Activated CD4-positive, alpha-beta memory T cell treated with anti-CD3 and anti-CD28 coated beads, Interleukin-2, amount 10 ng/mL, durations not matched to agents 7 days and 5 days (primary cell): Measurements from ENCODE around the gene TMEM69. TPM values are rescaled to one million over a fixed set of nuclear protein-coding genes. Genes with fewer than 3 reads are reported as not detected.
"Not testable (repeated sequence)": the region's sequence is repeated elsewhere in the genome, so short reads cannot be mapped to it uniquely, and the experiment has no call there.

ENCODE experiments used
- CTCF ChIA-PET: fragments of 350-600 bp; sonication (Branson Sonifier 250); formaldehyde crosslinking; loops from one replicate; lab custom pipeline; 2021; ENCODE audit warnings: antibody characterized with exemption, inconsistent platforms; lab: Charles Lee
- POLR2A ChIA-PET: fragments of 350-600 bp; sonication (Branson Sonifier 250); formaldehyde crosslinking; loops from one replicate; lab custom pipeline; 2021; ENCODE audit warnings: antibody characterized with exemption; lab: Charles Lee
- DNase-seq: peaks from one replicate; pipeline ENCODE4 v3.0.0-alpha.2; 2020
- H3K27ac Mint-ChIP-seq: one replicate; pipeline ENCODE4 v1.8.0; 2021; ENCODE audit warnings: mild to moderate bottlenecking, mixed read lengths
- H3K27me3 Mint-ChIP-seq: one replicate; pipeline ENCODE4 v1.8.0; 2021; ENCODE audit warnings: mixed read lengths
- H3K36me3 Mint-ChIP-seq: one replicate; pipeline ENCODE4 v1.8.0; 2021; ENCODE audit warnings: low read depth, mixed read lengths
- H3K4me1 Mint-ChIP-seq: one replicate; pipeline ENCODE4 v1.8.0; 2021; ENCODE audit warnings: mixed read lengths
- H3K4me3 Mint-ChIP-seq: one replicate; pipeline ENCODE4 v1.8.0; 2021; ENCODE audit warnings: mild to moderate bottlenecking, mixed read lengths
- H3K9me3 Mint-ChIP-seq: one replicate; pipeline ENCODE4 v1.8.0; 2021; ENCODE audit warnings: mixed read lengths
- total RNA-seq, 2 experiments: library from RNA; stranded (reverse); gene quantifications; one replicate each; pipeline ENCODE4 v1.2.3, GENCODE V29; 2021

Gene TMEM69
- total RNA-seq, 2 experiments from 2014 or later, result 19.2 to 22.6 TPM

DNA sequence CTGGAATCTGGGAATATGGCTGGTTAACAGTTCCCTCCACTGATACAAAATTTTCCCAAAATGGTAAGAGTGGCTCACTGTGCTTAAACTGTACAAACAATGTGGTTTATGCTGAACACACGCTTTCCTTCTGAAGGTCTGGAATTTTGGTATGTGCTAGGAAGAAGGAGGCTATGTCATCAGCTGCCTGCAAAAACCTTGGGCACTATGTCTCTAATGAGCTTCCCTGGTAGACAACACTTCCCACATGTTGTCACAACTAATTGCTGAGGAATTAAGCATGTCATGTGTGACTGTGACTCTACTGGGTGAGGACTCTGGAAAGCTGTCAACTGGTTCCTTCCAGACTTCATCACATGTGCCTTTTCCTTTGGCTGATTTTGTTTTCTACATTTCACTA lies 33.2 kb downstream of the TMEM69 start:
- Mint-ChIP-seq H3K4me3 (no peak overlapping the region), H3K9me3 (no peaks in the 10 kb centered on the region), H3K4me1 (no peaks in the 10 kb centered on the region), H3K27me3 (no peaks in the 10 kb centered on the region), H3K36me3 (peaks cover 4% of the 10 kb centered on the region), H3K27ac (no peak overlapping the region)
- ChIA-PET POLR2A (no interaction called here), CTCF (no interaction called here)
- DNase-seq, result no peak

GRCh38 chr1:45722809-45723208 lies 34.8 kb downstream of the TMEM69 start:
- Mint-ChIP-seq H3K4me3 (no peak overlapping the region), H3K4me1 (no peaks in the 10 kb centered on the region), H3K36me3 (no peaks in the 10 kb centered on the region), H3K27me3 (no peaks in the 10 kb centered on the region), H3K27ac (no peak overlapping the region), H3K9me3 (no peaks in the 10 kb centered on the region)
- no peak for DNase-seq
- POLR2A ChIA-PET, result no interaction called here
- CTCF ChIA-PET, result no interaction called here

DNA sequence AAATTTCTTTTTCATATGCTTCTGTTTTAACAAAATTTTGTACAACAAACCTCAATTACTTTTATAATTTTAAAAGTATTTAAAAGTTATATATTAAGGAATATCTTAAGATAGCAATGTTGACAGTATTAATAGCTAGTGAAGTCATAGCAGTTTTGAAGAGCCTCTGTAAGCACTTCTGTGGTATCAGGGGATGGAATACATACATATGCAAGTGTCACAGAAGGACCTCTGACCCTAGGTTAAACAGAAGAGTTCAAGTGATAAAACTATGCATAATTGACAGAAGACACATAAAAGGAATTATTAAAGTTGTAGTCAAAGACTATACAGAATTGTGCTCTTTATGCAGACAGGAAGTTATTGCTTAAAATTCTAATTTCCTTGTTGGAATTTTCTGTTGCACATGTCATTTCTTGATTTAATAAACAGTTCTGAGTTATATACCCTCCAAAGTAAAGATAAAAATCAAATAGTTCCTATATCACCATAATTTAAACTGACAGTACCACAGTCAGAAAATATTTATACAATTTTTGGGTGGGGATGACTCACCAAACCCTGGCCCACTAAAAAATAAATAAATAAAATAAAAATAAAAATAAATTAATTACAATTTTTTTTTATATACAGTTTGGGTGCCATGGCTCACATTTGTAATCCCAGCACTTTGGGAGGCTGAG lies 35.4 kb downstream of the TMEM69 start:
- Mint-ChIP-seq H3K36me3 (no peaks in the 10 kb centered on the region), H3K4me3 (no peak overlapping the region), H3K9me3 (no peaks in the 10 kb centered on the region), H3K4me1 (no peaks in the 10 kb centered on the region), H3K27ac (no peak overlapping the region), H3K27me3 (no peaks in the 10 kb centered on the region)
- ChIA-PET CTCF (no interaction called here), POLR2A (no interaction called here)
- DNase-seq, result no peak

DNA sequence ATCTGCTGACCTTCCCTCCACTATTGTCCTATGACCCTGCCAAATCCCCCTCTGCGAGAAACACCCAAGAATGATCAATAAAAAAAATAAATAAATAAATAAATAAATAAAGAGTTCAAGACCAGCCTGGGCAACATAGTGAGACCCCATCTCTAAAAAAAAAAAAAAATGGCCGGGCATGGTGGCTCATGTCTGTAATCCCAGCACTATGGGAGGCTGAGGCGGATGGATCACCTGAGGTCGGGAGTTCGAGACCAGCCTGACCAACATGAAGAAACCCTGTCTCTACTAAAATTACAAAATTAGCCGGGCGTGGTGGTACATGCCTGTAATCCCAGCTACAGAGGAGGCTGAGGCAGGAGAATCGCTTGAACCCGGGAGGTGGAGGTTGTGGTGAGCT lies 38.0 kb downstream of the TMEM69 start:
- H3K36me3 Mint-ChIP-seq, DNase-seq, CTCF ChIA-PET, H3K4me1 Mint-ChIP-seq, H3K27ac Mint-ChIP-seq, POLR2A ChIA-PET, H3K27me3 Mint-ChIP-seq, H3K9me3 Mint-ChIP-seq, H3K4me3 Mint-ChIP-seq: not testable (repeated sequence)

GRCh38 chr1:45730075-45730779 lies 42.2 kb downstream of the TMEM69 start:
- Mint-ChIP-seq H3K27me3 (no peaks in the 10 kb centered on the region), H3K9me3 (no peaks in the 10 kb centered on the region), H3K36me3 (no peaks in the 10 kb centered on the region), H3K4me1 (peaks cover 2% of the 10 kb centered on the region), H3K27ac (no peak overlapping the region), H3K4me3 (no peak overlapping the region)
- ChIA-PET POLR2A (interaction anchor here (0.6 kb wide), 1 partner anchor 66 kb away, joined by 4 read pairs; no protein-coding TSS in a partner anchor), CTCF (no interaction called here)
- DNase-seq, result no peak

DNA sequence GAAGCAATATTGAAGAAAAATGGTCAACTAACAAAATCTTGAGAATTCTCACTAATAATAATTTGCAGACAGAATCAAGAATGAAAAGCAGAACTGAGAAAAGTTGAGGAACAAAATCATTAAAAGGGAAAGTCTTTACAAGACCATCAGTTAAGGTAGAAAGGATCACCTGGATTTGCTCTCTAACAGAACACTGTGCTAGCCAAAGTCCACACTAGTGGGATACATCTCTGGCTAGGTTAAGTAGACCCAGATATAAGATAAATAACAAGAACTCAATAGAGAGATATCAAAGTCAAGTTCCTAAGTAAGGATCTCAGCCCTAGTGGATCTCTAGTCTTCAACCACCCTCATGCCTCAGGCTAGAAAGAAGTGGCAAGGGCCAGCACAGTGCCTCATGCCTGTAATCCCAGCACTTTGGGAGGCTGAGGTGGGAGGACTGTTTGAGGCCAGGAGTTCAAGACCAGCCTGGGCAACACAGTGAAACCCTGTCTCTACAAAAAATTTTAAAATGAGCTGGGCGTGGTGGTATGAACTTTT lies 42.9 kb downstream of the TMEM69 start:
- ChIA-PET POLR2A (no interaction called here), CTCF (no interaction called here)
- Mint-ChIP-seq H3K9me3 (no peaks in the 10 kb centered on the region), H3K4me3 (no peak overlapping the region), H3K27ac (no peak overlapping the region), H3K27me3 (no peaks in the 10 kb centered on the region), H3K4me1 (peaks cover 2% of the 10 kb centered on the region), H3K36me3 (no peaks in the 10 kb centered on the region)
- DNase-seq, result no peak

GRCh38 chr1:45739137-45739536 lies 51.2 kb downstream of the TMEM69 start:
- POLR2A ChIA-PET, result no interaction called here
- Mint-ChIP-seq H3K36me3 (peaks cover 16% of the 10 kb centered on the region), H3K27ac (no peak overlapping the region), H3K4me1 (peaks cover 2% of the 10 kb centered on the region), H3K27me3 (no peaks in the 10 kb centered on the region), H3K9me3 (no peaks in the 10 kb centered on the region), H3K4me3 (no peak overlapping the region)
- CTCF ChIA-PET, result no interaction called here
- no peak for DNase-seq

- H3K36me3 Mint-ChIP-seq, result peaks cover 18% of the 10 kb centered on the region
- H3K4me3 Mint-ChIP-seq, H3K4me1 Mint-ChIP-seq, H3K27ac Mint-ChIP-seq, DNase-seq, POLR2A ChIA-PET, H3K9me3 Mint-ChIP-seq, CTCF ChIA-PET, H3K27me3 Mint-ChIP-seq: not testable (repeated sequence)
Measured at GRCh38 chr1:45739641-45740156, 51.7 kb downstream of the TMEM69 start.

Other genes with a start within 250 kb of the TMEM69 start
- 1 to 10 TPM; 3.7 to 4.3 TPM for gene TESK2, start 197.0 kb upstream of the TMEM69 start, total RNA-seq
- 1 to 10 TPM; 6.7 to 6.8 TPM for gene CCDC163, start 188.1 kb upstream of the TMEM69 start, total RNA-seq
- 1 to 10 TPM; 4.0 to 4.4 TPM for gene MMACHC, start 187.9 kb upstream of the TMEM69 start, total RNA-seq
- 100 to 1,000 TPM; 296 to 309 TPM for gene PRDX1, start 166.3 kb upstream of the TMEM69 start, total RNA-seq
- gene AKR1A1, start 137.4 kb upstream of the TMEM69 start, total RNA-seq, result 100 to 1,000 TPM; 144 TPM
- 100 to 1,000 TPM; 166 to 172 TPM for gene NASP, start 104.1 kb upstream of the TMEM69 start, total RNA-seq
- gene CCDC17, start 64.1 kb upstream of the TMEM69 start, total RNA-seq, result 1 to 10 TPM; 2.6 to 3.6 TPM
- gene GPBP1L1, start 1.6 kb upstream of the TMEM69 start, total RNA-seq, result 100 to 1,000 TPM; 130 to 134 TPM
- gene IPP, start 62.5 kb downstream of the TMEM69 start, total RNA-seq, result 10 to 100 TPM; 14.5 to 14.7 TPM
- 10 to 100 TPM; 25.4 to 27.8 TPM for gene MAST2, start 115.4 kb downstream of the TMEM69 start, total RNA-seq